ES-I3 (cell line): ENCODE measurements around the gene ST3GAL4.
"Not testable (repeated sequence)": the region's sequence is repeated elsewhere in the genome, so short reads cannot be mapped to it uniquely, and the experiment has no call there.

ENCODE experiments used
- H3K36me3 ChIP-seq: 2 replicates; pipeline ENCODE4 v1.6.1; 2013; ENCODE audit warnings: mild to moderate bottlenecking, low read length, control low read depth, moderate library complexity; ENCODE audit not compliant: insufficient read depth
- H3K4me1 ChIP-seq: 2 replicates; pipeline ENCODE4 v1.6.1; 2013; ENCODE audit warnings: mild to moderate bottlenecking, control low read depth, low read length; ENCODE audit not compliant: insufficient read depth
- H3K9ac ChIP-seq: 2 replicates; pipeline ENCODE4 v1.6.1; 2013; ENCODE audit warnings: low read depth, mild to moderate bottlenecking, low read length, moderate library complexity
- H3K9me3 ChIP-seq: 2 replicates; pipeline ENCODE4 v1.6.1; 2013; ENCODE audit warnings: mild to moderate bottlenecking, low read length, moderate library complexity; ENCODE audit not compliant: control insufficient read depth, insufficient read depth

ST3GAL4 gene

GRCh38 chr11:126373389-126374066 is 18.0 kb downstream of the ST3GAL4 start:
- H3K36me3 ChIP-seq, H3K4me1 ChIP-seq, H3K9me3 ChIP-seq, H3K9ac ChIP-seq: not testable (repeated sequence)

GRCh38 chr11:126374562-126375300 is 19.2 kb downstream of the ST3GAL4 start:
- H3K9me3 ChIP-seq, H3K4me1 ChIP-seq, H3K9ac ChIP-seq, H3K36me3 ChIP-seq: not testable (repeated sequence)

GRCh38 chr11:126375726-126376125 is 20.2 kb downstream of the ST3GAL4 start:
- Histone ChIP-seq H3K36me3 (no peaks in the 10 kb centered on the region), H3K9me3 (no peaks in the 10 kb centered on the region)

GRCh38 chr11:126378763-126379162 is 23.3 kb downstream of the ST3GAL4 start:
- H3K4me1 ChIP-seq: no peaks in the 10 kb centered on the region

More at GRCh38 chr11:126375726-126376125, 20.2 kb downstream of the ST3GAL4 start:
- Histone ChIP-seq H3K9ac (no peak overlapping the region), H3K4me1 (no peaks in the 10 kb centered on the region)

GRCh38 chr11:126380909-126381308 is 25.4 kb downstream of the ST3GAL4 start:
- H3K4me1 ChIP-seq: 0 out of 2 replicates have a peak, but pooled peaks cover under 1% of the 10 kb centered on the region
- H3K9me3 ChIP-seq: no peaks in the 10 kb centered on the region
- H3K36me3 ChIP-seq: no peaks in the 10 kb centered on the region
- no peak overlapping the region for H3K9ac ChIP-seq

More at GRCh38 chr11:126378763-126379162, 23.3 kb downstream of the ST3GAL4 start:
- Histone ChIP-seq H3K9me3 (no peaks in the 10 kb centered on the region), H3K9ac (no peak overlapping the region), H3K36me3 (no peaks in the 10 kb centered on the region)

DNA sequence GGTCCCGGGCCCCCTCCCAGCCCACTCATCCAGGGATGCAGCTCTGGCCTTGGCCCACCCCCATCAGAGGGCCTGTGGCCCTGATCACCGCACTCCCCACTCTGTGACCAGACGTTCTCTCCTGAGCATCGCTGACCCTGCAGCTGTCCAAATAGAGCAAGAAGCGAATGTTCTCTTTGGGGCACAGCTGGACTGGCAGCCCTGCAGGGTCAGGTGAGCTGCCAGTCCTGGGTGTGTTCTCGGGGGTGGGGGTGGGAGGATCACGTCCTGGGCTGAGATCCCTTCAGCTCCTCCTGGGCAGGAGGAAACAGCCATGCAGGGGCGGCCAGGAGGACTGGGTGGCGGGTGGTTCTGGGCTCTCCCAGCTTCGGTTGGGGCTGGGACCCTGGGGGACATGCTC is 26.5 kb downstream of the ST3GAL4 start:
- not testable (repeated sequence) for H3K4me1 ChIP-seq, H3K9me3 ChIP-seq, H3K9ac ChIP-seq, H3K36me3 ChIP-seq

GRCh38 chr11:126382641-126383040 is 27.2 kb downstream of the ST3GAL4 start:
- not testable (repeated sequence) for H3K36me3 ChIP-seq, H3K9me3 ChIP-seq, H3K9ac ChIP-seq, H3K4me1 ChIP-seq

GRCh38 chr11:126383339-126384335 is 28.2 kb downstream of the ST3GAL4 start:
- Histone ChIP-seq H3K4me1 (peaks cover 9% of the 10 kb centered on the region; the same call in 1 of the 2 replicates), H3K36me3 (no peaks in the 10 kb centered on the region), H3K9ac (no peak overlapping the region)

GRCh38 chr11:126384449-126385070 is 29.1 kb downstream of the ST3GAL4 start:
- no peaks in the 10 kb centered on the region for H3K36me3 ChIP-seq
- H3K4me1 ChIP-seq: peaks cover 9% of the 10 kb centered on the region; the same call in 1 of the 2 replicates
- H3K9me3 ChIP-seq: no peaks in the 10 kb centered on the region
- H3K9ac ChIP-seq: no peak overlapping the region

More at GRCh38 chr11:126383339-126384335, 28.2 kb downstream of the ST3GAL4 start:
- no peaks in the 10 kb centered on the region for H3K9me3 ChIP-seq

DNA sequence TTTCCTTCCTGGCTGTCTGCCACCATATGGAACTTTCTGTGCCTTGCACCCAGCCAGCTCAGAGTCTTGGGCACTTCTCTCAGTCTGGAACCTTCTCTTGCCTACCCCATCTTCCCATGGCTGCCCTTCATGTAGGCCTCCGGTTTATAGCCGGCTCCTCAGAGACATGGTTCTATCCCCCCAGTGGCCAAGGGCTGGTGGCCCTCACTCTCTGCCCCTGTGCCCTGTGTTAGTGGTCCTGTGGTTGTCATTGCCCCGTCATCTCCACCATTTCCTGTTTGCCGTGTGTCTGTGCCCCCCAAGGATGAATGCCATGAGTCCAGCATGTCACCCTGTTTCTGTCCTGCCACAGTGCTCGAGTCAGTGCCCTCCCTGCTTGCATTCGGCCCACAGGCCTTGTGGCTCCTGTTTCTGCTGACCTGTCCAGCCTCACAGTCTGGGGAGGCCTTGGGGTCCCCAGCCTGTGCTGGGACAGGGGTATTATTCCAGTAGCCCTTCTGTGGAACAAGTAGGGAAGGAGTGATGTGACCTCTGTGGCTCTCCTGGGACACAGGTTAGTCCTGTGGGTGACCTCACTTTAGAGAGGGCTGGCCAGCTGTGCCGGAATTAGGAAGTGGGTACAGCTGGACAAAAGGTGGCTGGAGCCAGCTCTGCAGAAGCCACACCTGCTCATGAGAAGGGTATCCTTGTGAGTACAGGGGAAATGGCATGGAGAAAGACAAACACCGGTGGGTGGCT is 30.7 kb downstream of the ST3GAL4 start:
- no peak overlapping the region for H3K9ac ChIP-seq
- H3K9me3 ChIP-seq: no peaks in the 10 kb centered on the region
- H3K4me1 ChIP-seq: peaks cover 9% of the 10 kb centered on the region; the same call in 1 of the 2 replicates
- no peaks in the 10 kb centered on the region for H3K36me3 ChIP-seq

DNA sequence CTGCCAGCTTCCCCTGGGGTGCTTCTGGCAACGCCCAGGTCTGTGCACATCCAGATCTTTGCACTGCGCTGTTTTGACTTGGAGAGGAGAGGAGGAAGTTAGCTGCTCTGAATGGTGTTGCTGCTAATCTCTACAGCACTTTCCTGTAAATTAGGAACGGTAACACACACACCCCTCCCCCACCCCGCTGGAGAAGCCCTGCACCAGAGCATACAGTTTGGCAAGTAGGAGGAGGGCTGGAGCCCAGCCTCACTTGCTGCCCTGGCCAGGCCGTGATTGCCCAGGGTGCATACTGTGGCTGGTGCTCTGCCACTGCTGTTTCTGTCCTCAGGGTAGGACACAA is 31.2 kb downstream of the ST3GAL4 start:
- peaks cover 15% of the 10 kb centered on the region for H3K4me1 ChIP-seq
- H3K9me3 ChIP-seq, H3K9ac ChIP-seq, H3K36me3 ChIP-seq: not testable (repeated sequence)

DNA sequence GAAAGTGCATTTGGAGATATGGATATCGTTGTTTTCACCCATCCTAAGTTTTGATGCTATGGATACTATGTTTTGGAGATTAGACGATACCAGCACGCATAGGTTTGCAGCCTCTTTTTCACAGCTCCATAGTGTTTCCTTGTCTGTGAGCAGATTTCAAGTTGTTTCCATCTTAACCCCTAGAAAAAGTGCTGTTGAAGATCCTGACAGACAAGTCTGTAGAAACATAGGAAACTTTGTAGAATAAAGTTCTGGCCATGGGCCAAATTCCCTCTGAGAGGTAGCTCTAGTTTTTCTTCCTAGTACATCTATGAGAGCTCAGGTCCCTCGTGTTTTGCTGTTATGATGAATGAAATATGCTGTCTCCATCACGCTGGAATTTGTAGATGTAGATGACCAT is 32.4 kb downstream of the ST3GAL4 start:
- H3K9me3 ChIP-seq: no peaks in the 10 kb centered on the region
- no peaks in the 10 kb centered on the region for H3K36me3 ChIP-seq
- H3K4me1 ChIP-seq: peaks cover 16% of the 10 kb centered on the region
- no peak overlapping the region for H3K9ac ChIP-seq

DNA sequence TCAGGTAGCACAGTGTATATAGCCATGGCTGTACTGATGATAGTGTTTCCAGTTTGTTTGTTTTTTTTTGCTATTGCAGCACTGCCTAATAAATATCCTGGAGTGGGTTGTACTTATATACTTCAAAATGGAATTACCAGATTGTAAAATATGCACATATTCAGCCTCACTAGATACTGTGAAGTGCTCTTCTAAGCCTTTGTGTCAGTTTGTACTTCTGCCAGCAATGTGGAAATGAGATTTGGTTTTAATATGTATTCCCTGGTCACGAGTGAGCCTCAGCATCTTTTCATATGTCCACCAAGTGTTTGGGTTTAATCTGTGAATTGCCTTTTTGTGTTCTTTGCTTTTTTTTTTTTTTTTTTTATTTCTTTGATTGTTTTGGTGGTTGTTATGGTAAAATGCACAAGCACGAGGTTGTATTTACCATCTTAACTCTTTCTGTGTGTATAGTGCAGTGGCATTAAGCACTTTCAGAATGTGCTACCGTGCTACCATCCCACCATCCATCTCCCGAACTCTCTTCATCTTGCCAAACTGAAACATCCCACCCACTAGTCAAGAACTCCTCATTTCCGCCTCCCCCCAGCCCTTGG is 34.9 kb downstream of the ST3GAL4 start:
- no peak overlapping the region for H3K9ac ChIP-seq
- H3K9me3 ChIP-seq: no peaks in the 10 kb centered on the region
- peaks cover 16% of the 10 kb centered on the region for H3K4me1 ChIP-seq
- H3K36me3 ChIP-seq: no peaks in the 10 kb centered on the region
